Fibroblast of the aortic adventitia (primary cell): ENCODE measurements around the gene KIAA0513. TPM values are rescaled to one million over a fixed set of nuclear protein-coding genes. Genes with fewer than 3 reads are reported as not detected.

Source experiments
- DNase-seq: peaks from one replicate; pipeline ENCODE4 v3.0.0-alpha.2; 2010; ENCODE audit warnings: low read depth
- H3K4me3 ChIP-seq: 2 replicates; pipeline ENCODE4 v1.5.1; 2011; ENCODE audit warnings: low read depth, mild to moderate bottlenecking, control low read depth, low read length, moderate library complexity
- total RNA-seq: library from RNA; depleted of rRNA; stranded (reverse); fragments of >200 nt; gene quantifications from 2 replicates; pipeline ENCODE4 v1.2.3, GENCODE V29; 2012; ENCODE audit warnings: low replicate concordance
- TF ChIP-seq, protein P1 (sequence below): IDR thresholded peaks from 2 replicates; pipeline ENCODE4 v1.5.1; 2011; ENCODE audit warnings: mild to moderate bottlenecking, low read length, control low read depth, inconsistent platforms; ENCODE audit not compliant: insufficient read depth

KIAA0513 gene
- total RNA-seq = 21.5 and 28.3 TPM in 2 replicates

GRCh38 chr16:85027349-85027957 lies at the start of gene KIAA0513:
KIAA0513 (plus strand) TSS chr16:85027795; CDS start chr16:85067072, 39,277 bp downstream.
- peak; percentile 88 for DNase-seq
- TF ChIP-seq, protein P1, sequence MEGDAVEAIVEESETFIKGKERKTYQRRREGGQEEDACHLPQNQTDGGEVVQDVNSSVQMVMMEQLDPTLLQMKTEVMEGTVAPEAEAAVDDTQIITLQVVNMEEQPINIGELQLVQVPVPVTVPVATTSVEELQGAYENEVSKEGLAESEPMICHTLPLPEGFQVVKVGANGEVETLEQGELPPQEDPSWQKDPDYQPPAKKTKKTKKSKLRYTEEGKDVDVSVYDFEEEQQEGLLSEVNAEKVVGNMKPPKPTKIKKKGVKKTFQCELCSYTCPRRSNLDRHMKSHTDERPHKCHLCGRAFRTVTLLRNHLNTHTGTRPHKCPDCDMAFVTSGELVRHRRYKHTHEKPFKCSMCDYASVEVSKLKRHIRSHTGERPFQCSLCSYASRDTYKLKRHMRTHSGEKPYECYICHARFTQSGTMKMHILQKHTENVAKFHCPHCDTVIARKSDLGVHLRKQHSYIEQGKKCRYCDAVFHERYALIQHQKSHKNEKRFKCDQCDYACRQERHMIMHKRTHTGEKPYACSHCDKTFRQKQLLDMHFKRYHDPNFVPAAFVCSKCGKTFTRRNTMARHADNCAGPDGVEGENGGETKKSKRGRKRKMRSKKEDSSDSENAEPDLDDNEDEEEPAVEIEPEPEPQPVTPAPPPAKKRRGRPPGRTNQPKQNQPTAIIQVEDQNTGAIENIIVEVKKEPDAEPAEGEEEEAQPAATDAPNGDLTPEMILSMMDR = peak; percentile 14
- H3K4me3 ChIP-seq = peak within 1 kb of the TSS; percentile 83

DNA sequence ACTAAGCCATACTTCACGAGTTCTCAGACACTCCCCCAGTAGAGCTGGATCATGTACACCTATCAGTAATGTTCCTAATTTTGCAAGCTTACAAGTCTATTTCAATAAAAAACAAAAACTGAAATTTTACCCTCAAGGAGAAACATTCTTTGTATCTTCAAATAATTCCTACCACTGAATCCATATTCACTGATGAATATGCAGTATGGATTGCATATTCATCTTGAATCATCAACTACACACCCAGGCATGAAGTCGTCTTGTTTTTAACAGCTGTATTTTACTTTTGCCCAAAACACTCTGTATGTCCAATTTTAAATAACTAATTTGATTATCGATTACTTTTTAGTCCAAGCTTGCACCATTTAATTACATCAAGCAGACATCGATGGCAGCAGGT lies 48.1 kb upstream of the KIAA0513 start:
- DNase-seq = no peak
- H3K4me3 ChIP-seq = no peak overlapping the region

DNA sequence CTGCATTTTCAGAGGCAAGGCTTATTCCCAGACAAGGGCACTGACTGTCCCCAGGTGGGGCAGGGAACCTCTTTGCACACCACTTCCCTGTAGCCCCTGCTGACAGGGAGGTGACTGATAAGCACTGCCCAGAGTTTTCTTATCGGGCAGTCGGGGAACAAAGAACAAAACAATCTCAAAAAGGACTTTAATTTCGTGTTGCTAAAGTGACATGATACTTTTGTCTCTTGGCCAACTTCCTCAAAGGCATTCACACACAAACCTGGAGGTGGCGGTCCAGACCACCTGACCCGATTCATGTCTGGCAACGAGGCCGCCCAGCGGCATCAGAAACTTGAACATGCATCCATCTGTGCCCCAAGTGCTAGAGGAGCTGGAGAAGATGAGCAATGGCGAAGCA lies 45.2 kb upstream of the KIAA0513 start:
- H3K4me3 ChIP-seq = no peak overlapping the region
- DNase-seq = no peak
- TF ChIP-seq, protein P1 = no peak

More for the DNA sequence above, 48.1 kb upstream of the KIAA0513 start:
- TF ChIP-seq, protein P1 = no peak

DNA sequence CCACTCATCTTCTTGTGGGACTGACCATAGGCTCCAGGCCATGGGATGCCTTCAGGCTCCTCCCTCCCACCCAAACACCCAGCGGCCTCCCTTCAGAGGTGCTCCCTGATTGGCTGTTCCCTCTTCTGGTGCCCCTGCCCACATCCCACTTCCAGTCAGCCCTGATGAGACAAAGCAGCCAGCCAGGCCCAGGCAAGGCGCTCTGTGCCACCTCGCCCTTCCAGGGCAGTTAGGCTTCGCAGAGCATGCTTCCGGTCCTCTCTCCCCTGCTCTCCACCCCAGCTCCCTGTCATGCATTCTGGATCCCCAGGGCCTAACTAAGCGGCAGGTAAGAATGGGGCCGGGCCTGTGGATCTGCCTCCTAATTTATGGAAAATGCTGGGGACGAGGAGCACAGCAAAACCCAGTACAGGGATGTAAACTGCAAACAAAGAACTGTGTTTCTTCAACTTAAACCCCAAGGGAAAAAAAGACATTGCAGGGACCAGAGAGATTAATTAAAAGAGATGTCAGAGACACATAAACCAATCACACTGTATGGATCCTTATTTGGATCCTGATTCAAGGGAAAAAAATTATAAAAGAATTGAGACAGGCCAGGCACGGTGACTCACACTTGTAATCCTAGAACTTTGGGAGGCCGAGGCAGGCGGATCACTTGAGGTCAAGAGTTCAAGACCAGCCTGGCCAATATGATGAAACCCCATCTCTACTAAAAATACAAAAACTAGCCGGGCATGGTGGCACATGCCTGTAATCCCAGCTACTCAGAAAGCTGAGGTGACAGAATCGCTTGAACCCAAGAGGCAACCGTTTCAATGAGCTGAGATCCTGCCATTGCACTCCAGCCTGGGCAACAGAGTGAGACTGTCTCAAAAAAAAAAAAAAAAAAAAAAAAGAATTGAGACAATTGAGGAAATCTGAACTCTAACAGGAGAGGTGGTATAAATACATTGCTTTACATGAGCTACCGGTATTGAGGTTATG lies 42.2 kb upstream of the KIAA0513 start:
- TF ChIP-seq, protein P1 = no peak
- H3K4me3 ChIP-seq = no peak overlapping the region
- peak; percentile 89 for DNase-seq

DNA sequence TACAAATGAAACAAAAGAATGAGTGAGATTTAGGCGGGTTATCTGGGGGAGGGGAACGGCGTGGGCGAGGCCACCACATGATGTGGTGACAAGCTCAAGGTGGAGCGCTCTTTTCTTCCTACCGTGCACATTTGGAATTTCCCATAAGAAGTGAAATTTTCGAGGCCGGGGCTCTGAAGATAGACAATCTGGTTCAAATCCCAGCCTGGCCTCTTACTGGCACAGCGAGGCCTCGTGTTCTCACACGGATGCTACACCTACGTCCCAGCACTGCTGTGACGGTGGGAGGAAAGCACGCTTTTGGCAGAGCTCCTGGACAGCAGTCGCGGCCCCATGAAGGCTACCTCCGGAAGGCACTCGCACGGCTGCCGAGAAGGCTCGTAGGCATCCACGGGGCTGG lies 41.5 kb upstream of the KIAA0513 start:
- H3K4me3 ChIP-seq = no peak overlapping the region
- TF ChIP-seq, protein P1 = no peak
- DNase-seq = no peak

GRCh38 chr16:84986879-84987278 lies 40.7 kb upstream of the KIAA0513 start:
- DNase-seq = no peak
- TF ChIP-seq, protein P1 = no peak
- no peak overlapping the region for H3K4me3 ChIP-seq
